A549 (cell line): Measurements from ENCODE around the gene DSC2.

Experiments
- CTCF ChIP-seq: fragments of >200 bp; sonication (Bioruptor Twin); formaldehyde crosslinking; IDR thresholded peaks from 3 replicates; pipeline ENCODE4 v1.5.1; 2016
- MAZ ChIP-seq: fragments of 150-350 bp; IDR thresholded peaks from 2 replicates; pipeline ENCODE4 v1.6.1; 2014; ENCODE audit warnings: antibody characterized with exemption, low read depth, low read length, borderline replicate concordance
- POLR2A ChIP-seq: IDR thresholded peaks from 2 replicates; pipeline ENCODE4 v1.6.1; 2012; ENCODE audit warnings: mild to moderate bottlenecking, low read length
- RARB ChIP-seq: fragments of 250-450 bp; sonication (Bioruptor Pico); IDR thresholded peaks from 2 replicates; pipeline ENCODE4 v1.8.0; 2021; ENCODE audit warnings: mild to moderate bottlenecking, moderate library complexity

GRCh38 chr18:31039426-31039825 is 62.8 kb downstream of the DSC2 start:
- TF ChIP-seq CTCF, result no peak
- TF ChIP-seq RARB (CRISPR knock-in tag), result no peak
- no peak for TF ChIP-seq POLR2A
- TF ChIP-seq MAZ, result no peak
